OCI-LY1 (cell line): Measurements from ENCODE around the gene LRFN2.

Experiments used
- H2AFZ ChIP-seq: fragments of 200-600 bp; sonication (generic), shearing (Covaris generic); 2 replicates; pipeline ENCODE4 v1.6.0; 2014; ENCODE audit warnings: antibody characterized with exemption, mild to moderate bottlenecking, low read length
- H3F3A ChIP-seq: fragments of 200-600 bp; sonication (generic), shearing (Covaris generic); 2 replicates; pipeline ENCODE4 v1.6.0; 2014; ENCODE audit warnings: mild to moderate bottlenecking, antibody characterized with exemption, low read length, moderate library complexity; ENCODE audit not compliant: insufficient read depth
- H3K27ac ChIP-seq: fragments of 200-600 bp; sonication (generic); 2 replicates; pipeline ENCODE4 v1.5.1; 2014; ENCODE audit warnings: low read length, mixed run types, mild to moderate bottlenecking, low read depth; ENCODE audit not compliant: poor library complexity, severe bottlenecking
- H3K27me3 ChIP-seq: fragments of 200-600 bp; sonication (generic); 2 replicates; pipeline ENCODE4 v1.6.0; 2014; ENCODE audit warnings: antibody characterized with exemption, mild to moderate bottlenecking, low read length, moderate library complexity; ENCODE audit not compliant: insufficient read depth
- H3K36me3 ChIP-seq: fragments of 200-600 bp; sonication (generic); 2 replicates; pipeline ENCODE4 v1.6.1; 2014; ENCODE audit warnings: mild to moderate bottlenecking, antibody characterized with exemption, low read length, moderate library complexity, mixed read lengths; ENCODE audit not compliant: insufficient read depth
- H3K4me1 ChIP-seq: fragments of 200-600 bp; sonication (generic); 2 replicates; pipeline ENCODE4 v1.5.1; 2014; ENCODE audit warnings: mild to moderate bottlenecking, low read length, moderate library complexity; ENCODE audit not compliant: insufficient read depth, severe bottlenecking
- H3K4me2 ChIP-seq: fragments of 200-600 bp; sonication (generic), shearing (Covaris generic); 2 replicates; pipeline ENCODE4 v1.6.1; 2014; ENCODE audit warnings: low read length
- H3K4me3 ChIP-seq: fragments of 200-600 bp; sonication (generic); 2 replicates; pipeline ENCODE4 v1.5.1; 2014; ENCODE audit warnings: low read length, low read depth, mild to moderate bottlenecking, mixed read lengths; ENCODE audit not compliant: poor library complexity, severe bottlenecking
- H3K79me2 ChIP-seq: fragments of 200-600 bp; shearing (Covaris generic); 2 replicates; pipeline ENCODE4 v1.6.1; 2016; ENCODE audit warnings: mixed run types, low read length, mixed read lengths; ENCODE audit not compliant: insufficient read depth
- H3K9ac ChIP-seq: fragments of 200-600 bp; sonication (generic), shearing (Covaris generic); 2 replicates; pipeline ENCODE4 v1.6.1; 2014; ENCODE audit warnings: mild to moderate bottlenecking, low read length, mixed read lengths
- H3K9me2 ChIP-seq: fragments of 200-600 bp; sonication (generic), shearing (Covaris generic); 2 replicates; pipeline ENCODE4 v1.6.1; 2014; ENCODE audit warnings: low read depth, mild to moderate bottlenecking, low read length, mixed read lengths
- H3K9me3 ChIP-seq: fragments of 200-600 bp; shearing (Covaris generic); 2 replicates; pipeline ENCODE4 v1.6.1; 2014; ENCODE audit warnings: low read length, mixed read lengths
- H4K20me1 ChIP-seq: fragments of 200-600 bp; sonication (generic), shearing (Covaris generic); 2 replicates; pipeline ENCODE4 v1.6.0; 2016; ENCODE audit warnings: mild to moderate bottlenecking, low read length; ENCODE audit not compliant: insufficient read depth
- CTCF ChIP-seq: fragments of 200-600 bp; sonication (generic), shearing (Covaris generic); IDR thresholded peaks from 2 replicates; pipeline ENCODE4 v1.5.1; 2017; ENCODE audit warnings: mild to moderate bottlenecking, antibody characterized with exemption, low read length, moderate library complexity, mixed read lengths
- EZH2 ChIP-seq: fragments of 200-600 bp; sonication (generic), shearing (Covaris generic); IDR thresholded peaks from 2 replicates; pipeline ENCODE4 v1.8.0; 2017; ENCODE audit warnings: borderline replicate concordance, mixed run types, mild to moderate bottlenecking, antibody characterized with exemption, low read length, moderate library complexity, mixed read lengths

LRFN2 gene

GRCh38 chr6:40373267-40373666, 213.9 kb downstream of the LRFN2 start:
- no peak overlapping the region for H3K9ac ChIP-seq
- no peak overlapping the region for H2AFZ ChIP-seq
- H3K4me3 ChIP-seq, result no peak overlapping the region
- no peaks in the 10 kb centered on the region for H3K4me1 ChIP-seq
- no peaks in the 10 kb centered on the region for H3F3A ChIP-seq
- H3K9me3 ChIP-seq, result no peaks in the 10 kb centered on the region
- no peaks in the 10 kb centered on the region for H3K36me3 ChIP-seq
- H3K79me2 ChIP-seq, result no peaks in the 10 kb centered on the region
- TF ChIP-seq CTCF, result no peak
- no peak for TF ChIP-seq EZH2
- H3K4me2 ChIP-seq, result no peak overlapping the region
- H3K27me3 ChIP-seq, result no peaks in the 10 kb centered on the region
- H3K9me2 ChIP-seq, result no peaks in the 10 kb centered on the region
- no peak overlapping the region for H3K27ac ChIP-seq
- H4K20me1 ChIP-seq, result no peaks in the 10 kb centered on the region

- TF ChIP-seq CTCF (no peak), EZH2 (no peak)
- H3K4me1 ChIP-seq, result no peaks in the 10 kb centered on the region
- H3K79me2 ChIP-seq, result no peaks in the 10 kb centered on the region
- no peaks in the 10 kb centered on the region for H3K27me3 ChIP-seq
- H2AFZ ChIP-seq, result no peak overlapping the region
- H3K9ac ChIP-seq, result no peak overlapping the region
- no peaks in the 10 kb centered on the region for H3F3A ChIP-seq
- no peaks in the 10 kb centered on the region for H3K9me2 ChIP-seq
- no peaks in the 10 kb centered on the region for H4K20me1 ChIP-seq
- no peak overlapping the region for H3K4me2 ChIP-seq
- H3K27ac ChIP-seq, result no peak overlapping the region
- H3K36me3 ChIP-seq, result no peaks in the 10 kb centered on the region
- H3K4me3 ChIP-seq, result no peak overlapping the region
- no peaks in the 10 kb centered on the region for H3K9me3 ChIP-seq
Observed at GRCh38 chr6:40371621-40372020, 215.5 kb downstream of the LRFN2 start.

- Histone ChIP-seq H3F3A (no peaks in the 10 kb centered on the region), H2AFZ (no peak overlapping the region)
Observed at GRCh38 chr6:40371095-40371494, 216.1 kb downstream of the LRFN2 start.

More at GRCh38 chr6:40371095-40371494, 216.1 kb downstream of the LRFN2 start:
- H3K79me2 ChIP-seq, result no peaks in the 10 kb centered on the region
- no peaks in the 10 kb centered on the region for H3K27me3 ChIP-seq
- H4K20me1 ChIP-seq, result no peaks in the 10 kb centered on the region
- no peak for TF ChIP-seq CTCF
- no peak for TF ChIP-seq EZH2
- H3K27ac ChIP-seq, result no peak overlapping the region
- H3K36me3 ChIP-seq, result no peaks in the 10 kb centered on the region
- no peak overlapping the region for H3K4me3 ChIP-seq
- H3K4me1 ChIP-seq, result no peaks in the 10 kb centered on the region
- H3K9ac ChIP-seq, result no peak overlapping the region
- H3K4me2 ChIP-seq, result no peak overlapping the region
- H3K9me3 ChIP-seq, result no peaks in the 10 kb centered on the region
- H3K9me2 ChIP-seq, result no peaks in the 10 kb centered on the region
